Prostate gland (tissue), 2 donors: ENCODE results near the gene MARCHF3. TPM values are rescaled to one million over a fixed set of nuclear protein-coding genes. Genes with fewer than 3 reads are reported as not detected.

Experiments used
- DNase-seq: peaks from one replicate; pipeline ENCODE4 v3.0.0-alpha.2; 2019; ENCODE audit warnings: low spot score
- H3K27ac ChIP-seq, 2 donors: fragments of 200-600 bp; sonication (generic); 2 replicates each; pipeline ENCODE4 v1.5.1; 2017 to 2019
- H3K27me3 ChIP-seq: fragments of 200-600 bp; sonication (generic); replicated peaks from 2 replicates; pipeline ENCODE4 v1.5.1; 2019; ENCODE audit not compliant: insufficient read depth
- H3K36me3 ChIP-seq, 2 donors: fragments of 200-600 bp; sonication (generic); 1 replicate in 1 of 2; 2 replicates in 1 of 2; pipeline versions ENCODE4 v1.5.1 to v1.8.1; 2017 to 2019
- H3K4me1 ChIP-seq: fragments of 200-600 bp; sonication (generic); replicated peaks from 2 replicates; pipeline ENCODE4 v1.5.1; 2019
- H3K4me3 ChIP-seq, 2 donors: fragments of 200-600 bp; sonication (generic); 2 replicates each; pipeline ENCODE4 v1.5.1; 2017 to 2019
- H3K9me3 ChIP-seq: fragments of 200-600 bp; sonication (generic); 2 replicates; pipeline ENCODE4 v1.5.1; 2017
- POLR2A ChIP-seq: fragments of 450-650 bp; IDR thresholded peaks from one replicate; pipeline ENCODE4 v1.6.1; 2016; ENCODE audit warnings: antibody characterized with exemption, mild to moderate bottlenecking
- POLR2AphosphoS5 ChIP-seq: sonication (generic); formaldehyde crosslinking; IDR thresholded peaks from one replicate; pipeline ENCODE4 v1.6.1; 2017; ENCODE audit warnings: antibody characterized with exemption
- WGBS: methylation state at CpG from one replicate; pipeline ENCODE4 v1.1.5; 2018; 5-methylcytosine and 5-hydroxymethylcytosine counted together
- intact Hi-C: fragments of 100-400 bp; cut with DNase I; formaldehyde crosslinking; loops from one replicate; pipeline ENCODE4 v1.14.2; 2022
- total RNA-seq, 2 donors: library from RNA; depleted of rRNA; stranded (reverse); fragments of >200 nt; gene quantifications; one replicate each; pipeline ENCODE4 v1.1.0, GENCODE V29; 2016
- TF ChIP-seq, protein P1 (sequence below), 4 experiments: fragments of 200-600 bp in 2 of 4; fragments of 450-650 bp in 2 of 4; sonication (generic) in 2 of 4; IDR thresholded peaks; 1 replicate in 3 of 4; 2 replicates in 1 of 4; pipeline ENCODE4 v1.5.1; 2016 to 2019; ENCODE audit warnings: antibody characterized with exemption in 4 of 4, mild to moderate bottlenecking in 2 of 4, moderate library complexity in 2 of 4

Gene MARCHF3
- total RNA-seq, 2 donors from 2014 or later = 1.2 to 21.1 TPM

DNA sequence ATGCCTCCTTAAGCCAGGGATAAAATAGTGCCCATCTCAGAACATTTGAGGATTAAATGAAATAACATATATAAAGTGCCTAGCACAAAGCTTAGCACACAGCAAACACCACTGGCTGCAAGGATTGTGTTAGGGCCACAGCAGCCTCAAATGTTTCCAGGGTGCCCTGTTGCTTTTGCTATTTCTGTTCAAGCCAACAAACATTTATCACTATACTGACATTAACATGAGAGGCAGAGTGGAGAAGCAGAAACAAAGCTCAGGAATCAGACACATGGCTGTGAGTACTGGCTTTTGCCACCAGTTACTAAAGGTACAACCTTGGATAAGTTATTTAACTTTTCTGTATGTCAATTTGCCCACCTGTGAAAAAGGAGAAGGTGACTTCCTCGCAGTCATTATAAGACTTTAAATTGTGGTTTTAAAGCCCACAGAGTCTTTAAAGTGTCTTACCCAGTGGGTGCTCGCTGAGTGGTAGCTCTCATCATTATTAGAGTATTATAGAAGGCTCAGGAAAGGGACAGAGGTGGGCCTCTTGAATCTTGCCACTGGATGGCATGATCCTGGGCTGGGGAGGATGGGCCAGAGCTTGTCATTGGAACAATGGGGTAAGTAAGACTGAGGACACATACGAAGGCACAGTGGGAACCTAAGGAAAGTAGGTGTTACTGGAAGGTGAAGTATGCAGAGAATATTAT lies 98.2 kb downstream of the MARCHF3 start:
- no peak overlapping the region for H3K4me3 ChIP-seq
- H3K27me3 ChIP-seq = no peaks in the 10 kb centered on the region
- TF ChIP-seq POLR2AphosphoS5 (no peak), POLR2A (no peak)
- TF ChIP-seq, protein P1, sequence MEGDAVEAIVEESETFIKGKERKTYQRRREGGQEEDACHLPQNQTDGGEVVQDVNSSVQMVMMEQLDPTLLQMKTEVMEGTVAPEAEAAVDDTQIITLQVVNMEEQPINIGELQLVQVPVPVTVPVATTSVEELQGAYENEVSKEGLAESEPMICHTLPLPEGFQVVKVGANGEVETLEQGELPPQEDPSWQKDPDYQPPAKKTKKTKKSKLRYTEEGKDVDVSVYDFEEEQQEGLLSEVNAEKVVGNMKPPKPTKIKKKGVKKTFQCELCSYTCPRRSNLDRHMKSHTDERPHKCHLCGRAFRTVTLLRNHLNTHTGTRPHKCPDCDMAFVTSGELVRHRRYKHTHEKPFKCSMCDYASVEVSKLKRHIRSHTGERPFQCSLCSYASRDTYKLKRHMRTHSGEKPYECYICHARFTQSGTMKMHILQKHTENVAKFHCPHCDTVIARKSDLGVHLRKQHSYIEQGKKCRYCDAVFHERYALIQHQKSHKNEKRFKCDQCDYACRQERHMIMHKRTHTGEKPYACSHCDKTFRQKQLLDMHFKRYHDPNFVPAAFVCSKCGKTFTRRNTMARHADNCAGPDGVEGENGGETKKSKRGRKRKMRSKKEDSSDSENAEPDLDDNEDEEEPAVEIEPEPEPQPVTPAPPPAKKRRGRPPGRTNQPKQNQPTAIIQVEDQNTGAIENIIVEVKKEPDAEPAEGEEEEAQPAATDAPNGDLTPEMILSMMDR (IDR thresholded peaks at IDR 0.05) = no peak
- no peaks in the 10 kb centered on the region for H3K9me3 ChIP-seq
- no peak for DNase-seq
- 86% methylated on average over 3 of the region's 3 CpGs for WGBS
- H3K36me3 ChIP-seq = no peaks in the 10 kb centered on the region
- no peak overlapping the region for H3K27ac ChIP-seq
- intact Hi-C loops = no loop called here
- no peaks in the 10 kb centered on the region for H3K4me1 ChIP-seq

DNA sequence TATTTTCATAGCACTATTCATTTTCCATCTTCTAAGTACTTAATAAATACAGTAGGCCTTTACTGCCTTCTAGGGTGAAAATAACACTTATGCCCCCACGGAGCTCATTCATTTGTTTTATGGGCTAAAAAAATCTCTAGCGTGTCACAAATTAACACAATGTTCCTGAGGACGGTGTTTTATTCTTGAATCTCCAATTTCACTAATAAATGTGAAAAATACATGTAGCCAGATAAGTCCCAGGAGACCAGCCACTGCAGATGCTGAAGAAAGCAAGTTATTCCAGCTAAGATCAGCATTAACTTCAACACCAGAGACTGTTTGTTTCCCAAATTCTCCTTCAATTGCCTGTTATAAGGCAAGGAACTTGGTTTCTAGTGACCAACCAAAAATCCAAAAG lies 102.3 kb downstream of the MARCHF3 start:
- Histone ChIP-seq H3K4me3 (no peak overlapping the region), H3K27me3 (no peaks in the 10 kb centered on the region), H3K4me1 (no peaks in the 10 kb centered on the region), H3K36me3 (no peaks in the 10 kb centered on the region), H3K27ac (no peak overlapping the region), H3K9me3 (no peaks in the 10 kb centered on the region)
- TF ChIP-seq, protein P1 (IDR thresholded peaks at IDR 0.05) = no peak
- DNase-seq = no peak
- 80% methylated on average over 3 of the region's 3 CpGs for WGBS
- intact Hi-C loops = no loop called here

DNA sequence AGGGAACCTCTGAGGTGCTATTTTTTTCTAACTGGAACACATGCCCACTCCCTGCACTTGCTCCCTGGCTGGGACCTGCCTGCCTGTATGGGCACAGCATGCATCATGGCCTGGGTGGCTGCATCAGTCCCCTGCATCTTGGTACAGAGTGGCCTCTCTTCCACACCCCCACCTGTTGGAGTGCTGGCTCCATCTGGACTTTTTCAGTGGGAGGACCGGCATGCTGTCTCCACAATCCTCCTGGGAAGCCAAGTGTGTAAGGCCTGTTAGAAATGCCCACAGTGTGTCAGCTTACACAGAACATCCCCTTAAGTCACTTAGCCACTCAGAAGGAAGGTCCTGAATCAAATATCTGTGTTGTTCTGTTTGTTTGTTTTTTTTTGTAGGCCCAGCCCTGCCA lies 102.9 kb downstream of the MARCHF3 start:
- intact Hi-C loops = no loop called here
- no peaks in the 10 kb centered on the region for H3K4me1 ChIP-seq
- no peaks in the 10 kb centered on the region for H3K36me3 ChIP-seq
- H3K4me3 ChIP-seq = no peak overlapping the region
- WGBS = 92% methylated on average over 1 of the region's 1 CpG
- no peaks in the 10 kb centered on the region for H3K27me3 ChIP-seq
- no peak for DNase-seq
- no peaks in the 10 kb centered on the region for H3K9me3 ChIP-seq
- no peak overlapping the region for H3K27ac ChIP-seq
- TF ChIP-seq POLR2AphosphoS5 (no peak), POLR2A (no peak)
- TF ChIP-seq, protein P1 (IDR thresholded peaks at IDR 0.05) = no peak

DNA sequence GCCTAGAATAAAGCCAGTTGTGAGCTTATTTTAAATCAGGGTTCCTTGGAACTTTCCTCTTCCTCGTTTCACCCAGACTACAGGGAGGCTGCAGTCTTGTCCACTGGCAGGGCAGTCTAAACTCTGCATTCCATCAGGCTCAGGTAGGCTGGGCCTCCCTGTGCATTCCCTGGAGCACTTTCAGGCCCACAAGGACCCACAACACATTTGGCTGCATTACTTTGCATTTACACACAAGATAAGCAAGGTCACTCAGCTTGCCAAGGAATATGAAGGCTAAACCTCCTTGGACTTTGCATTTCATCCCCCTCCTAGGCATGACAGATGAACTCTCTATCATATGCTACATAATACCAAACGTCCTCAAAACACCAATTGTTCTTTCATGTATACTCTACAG lies 104.2 kb downstream of the MARCHF3 start:
- Histone ChIP-seq H3K27ac (no peak overlapping the region), H3K4me3 (no peak overlapping the region), H3K27me3 (no peaks in the 10 kb centered on the region), H3K9me3 (no peaks in the 10 kb centered on the region), H3K4me1 (no peaks in the 10 kb centered on the region), H3K36me3 (no peaks in the 10 kb centered on the region)
- intact Hi-C loops = no loop called here
- DNase-seq = no peak
- TF ChIP-seq, protein P1 (IDR thresholded peaks at IDR 0.05) = no peak
- TF ChIP-seq POLR2AphosphoS5 (no peak), POLR2A (no peak)
- 63% methylated on average over 2 of the region's 2 CpGs for WGBS

DNA sequence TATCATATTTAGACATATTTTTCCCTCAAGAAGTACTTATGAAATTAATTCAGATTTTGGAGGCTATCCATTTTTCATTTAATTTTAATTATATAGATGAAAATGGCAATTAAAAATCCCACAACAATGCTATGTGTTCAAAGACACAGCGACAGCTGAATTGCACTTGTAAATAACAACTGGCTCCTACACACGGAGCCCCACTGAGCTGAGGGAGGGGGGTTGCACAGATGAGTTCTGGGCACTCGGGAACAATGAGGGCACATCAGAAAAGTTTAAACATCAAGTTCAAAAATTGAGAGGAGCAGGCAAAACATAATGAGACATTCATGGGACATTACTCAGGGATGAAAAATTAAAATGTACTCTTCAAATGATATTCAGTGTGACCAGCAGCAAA lies 104.9 kb downstream of the MARCHF3 start:
- no peaks in the 10 kb centered on the region for H3K36me3 ChIP-seq
- 72% methylated on average over 3 of the region's 3 CpGs for WGBS
- no peaks in the 10 kb centered on the region for H3K4me1 ChIP-seq
- DNase-seq = no peak
- H3K27me3 ChIP-seq = no peaks in the 10 kb centered on the region
- intact Hi-C loops = no loop called here
- H3K4me3 ChIP-seq = no peak overlapping the region
- no peaks in the 10 kb centered on the region for H3K9me3 ChIP-seq
- TF ChIP-seq POLR2A = no peak
- TF ChIP-seq, protein P1 (IDR thresholded peaks at IDR 0.05) = no peak
- H3K27ac ChIP-seq = no peak overlapping the region
